Measurements from ENCODE around the gene AGRP. TPM values are rescaled to one million over a fixed set of nuclear protein-coding genes. Genes with fewer than 3 reads are reported as not detected.
A peak's percentile ranks its signal among the peaks of the same experiment; 100 is the strongest.

AGRP gene
- total RNA-seq, 1 experiment from 2014 or later, result not detected

GRCh38 chr16:67438098-67438791 lies 45.1 kb downstream of the AGRP start:
- Mint-ChIP-seq H3K4me1 (ENCODE audit: low read depth, unreplicated experiment) (peaks cover 12% of the 10 kb centered on the region), H3K9me3 (ENCODE audit: low read depth, unreplicated experiment) (no peaks in the 10 kb centered on the region), H3K4me3 (ENCODE audit: low read depth, unreplicated experiment) (no peak overlapping the region), H3K27ac (ENCODE audit: unreplicated experiment) (no peak overlapping the region), H3K27me3 (ENCODE audit: unreplicated experiment) (no peaks in the 10 kb centered on the region), H3K36me3 (ENCODE audit: insufficient read depth, unreplicated experiment) (peaks cover 16% of the 10 kb centered on the region)
- BruUV-seq (replicated peaks), result TSS peak; percentile 89
- intact Hi-C loops (cut with micrococcal nuclease; ENCODE audit: unreplicated experiment), result no loop called here
- no peak for TF ChIP-seq CTCF (IDR thresholded peaks at IDR 0.05; ENCODE audit: unreplicated experiment)
- no peak for DNase-seq
- CTCF ChIA-PET, result no interaction called here

- intact Hi-C loops (cut with micrococcal nuclease; ENCODE audit: unreplicated experiment), result no loop called here
- H3K27me3 Mint-ChIP-seq (ENCODE audit: unreplicated experiment), result no peaks in the 10 kb centered on the region
- H3K27ac Mint-ChIP-seq (ENCODE audit: unreplicated experiment), result no peak overlapping the region
- CTCF ChIA-PET, result no interaction called here
- no peak for DNase-seq
- H3K4me1 Mint-ChIP-seq (ENCODE audit: low read depth, unreplicated experiment), result peaks cover 12% of the 10 kb centered on the region
- no peak overlapping the region for H3K4me3 Mint-ChIP-seq (ENCODE audit: low read depth, unreplicated experiment)
- peaks cover 16% of the 10 kb centered on the region for H3K36me3 Mint-ChIP-seq (ENCODE audit: insufficient read depth, unreplicated experiment)
- BruUV-seq (replicated peaks), result no TSS peak
- no peaks in the 10 kb centered on the region for H3K9me3 Mint-ChIP-seq (ENCODE audit: low read depth, unreplicated experiment)
- no peak for TF ChIP-seq CTCF (IDR thresholded peaks at IDR 0.05; ENCODE audit: unreplicated experiment)
Observed at GRCh38 chr16:67437513-67437912, 45.8 kb downstream of the AGRP start.

- intact Hi-C loops (cut with micrococcal nuclease; ENCODE audit: unreplicated experiment), result no loop called here
- H3K4me3 Mint-ChIP-seq (ENCODE audit: low read depth, unreplicated experiment), result no peak overlapping the region
- no peaks in the 10 kb centered on the region for H3K27me3 Mint-ChIP-seq (ENCODE audit: unreplicated experiment)
- H3K36me3 Mint-ChIP-seq (ENCODE audit: insufficient read depth, unreplicated experiment), result peaks cover 16% of the 10 kb centered on the region
- CTCF ChIA-PET, result interaction anchor here (0.5 to 1.2 kb wide), 3 partner anchors 9 to 426 kb away, joined by 3 to 5 read pairs (median 3); no protein-coding TSS in a partner anchor
- H3K9me3 Mint-ChIP-seq (ENCODE audit: low read depth, unreplicated experiment), result no peaks in the 10 kb centered on the region
- no peak for TF ChIP-seq CTCF (IDR thresholded peaks at IDR 0.05; ENCODE audit: unreplicated experiment)
- BruUV-seq (replicated peaks), result no TSS peak
- H3K4me1 Mint-ChIP-seq (ENCODE audit: low read depth, unreplicated experiment), result peaks cover 5% of the 10 kb centered on the region
- no peak for DNase-seq
- H3K27ac Mint-ChIP-seq (ENCODE audit: unreplicated experiment), result no peak overlapping the region
Observed at GRCh38 chr16:67436640-67437193, 46.6 kb downstream of the AGRP start.

GRCh38 chr16:67435758-67436164 lies 47.6 kb downstream of the AGRP start:
- no peak for DNase-seq
- H3K9me3 Mint-ChIP-seq (ENCODE audit: low read depth, unreplicated experiment), result no peaks in the 10 kb centered on the region
- no peak overlapping the region for H3K27ac Mint-ChIP-seq (ENCODE audit: unreplicated experiment)
- peaks cover 20% of the 10 kb centered on the region for H3K36me3 Mint-ChIP-seq (ENCODE audit: insufficient read depth, unreplicated experiment)
- intact Hi-C loops (cut with micrococcal nuclease; ENCODE audit: unreplicated experiment), result no loop called here
- CTCF ChIA-PET, result interaction anchor here (0.7 to 1.2 kb wide), 2 partner anchors 8 to 260 kb away, joined by 3 to 4 read pairs; no protein-coding TSS in a partner anchor
- BruUV-seq (replicated peaks), result no TSS peak
- no peaks in the 10 kb centered on the region for H3K27me3 Mint-ChIP-seq (ENCODE audit: unreplicated experiment)
- H3K4me3 Mint-ChIP-seq (ENCODE audit: low read depth, unreplicated experiment), result no peak overlapping the region
- H3K4me1 Mint-ChIP-seq (ENCODE audit: low read depth, unreplicated experiment), result no peaks in the 10 kb centered on the region
- no peak for TF ChIP-seq CTCF (IDR thresholded peaks at IDR 0.05; ENCODE audit: unreplicated experiment)

Data from Calu3 (cell line).